ENCODE results near the gene TBC1D10B. TPM values are rescaled to one million over a fixed set of nuclear protein-coding genes. Genes with fewer than 3 reads are reported as not detected.
A peak's percentile ranks its signal among the peaks of the same experiment; 100 is the strongest.

Gene TBC1D10B
- total RNA-seq, result 10 to 100 TPM; 48.0 to 50.7 TPM

DNA sequence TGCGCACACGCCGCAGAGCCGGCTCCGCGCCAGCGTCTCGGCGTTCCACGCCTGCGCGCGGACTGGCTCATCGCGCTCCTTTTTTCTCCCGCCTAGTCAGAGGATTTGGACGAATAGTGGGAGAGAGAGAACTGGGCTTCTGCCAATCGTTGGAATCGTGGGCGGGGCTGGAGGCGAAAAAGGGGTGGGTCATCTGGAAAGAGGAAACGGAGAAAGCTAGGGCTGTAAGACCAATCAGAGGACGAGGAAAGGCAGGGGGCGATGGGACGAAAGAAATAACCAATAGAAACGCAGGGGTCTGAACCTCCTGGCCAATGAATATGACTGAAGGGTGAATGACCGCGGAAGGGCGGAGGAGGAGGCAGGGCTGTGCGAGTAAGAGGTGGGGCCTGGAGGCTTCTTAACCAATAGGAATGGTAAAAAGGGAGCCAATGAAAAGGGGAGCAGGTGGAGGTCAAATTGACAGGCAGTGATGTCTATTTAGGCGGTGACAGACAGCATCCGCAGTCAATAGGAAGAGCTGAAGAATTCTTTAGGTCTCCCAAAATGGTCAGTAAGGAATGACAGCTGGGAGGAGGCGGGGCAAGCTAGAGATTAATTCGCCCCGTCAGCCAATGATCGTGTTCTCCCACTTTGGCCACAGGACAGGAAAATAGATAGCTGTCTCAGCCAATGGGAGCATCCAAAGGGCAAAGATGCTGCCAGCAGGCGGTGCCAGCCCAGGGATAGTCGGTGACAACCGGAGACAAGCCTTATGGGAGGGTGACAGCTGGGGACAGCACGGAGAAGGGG lies at the start of gene TBC1D10B:
Gene TBC1D10B, minus strand, starts transcription at position 39 of the 792 bp plus-strand sequence. CDS start 311 bp downstream, outside the sequence.
- no peaks in the 10 kb centered on the region for H3K9me3 Mint-ChIP-seq
- H3K36me3 Mint-ChIP-seq (ENCODE audit: insufficient read depth in 2 of 2), result peaks cover 1 to 5% of the 10 kb centered on the region in 2 donors
- peak; percentile 99 for DNase-seq
- H3K4me3 Mint-ChIP-seq, result peak within 1 kb of the TSS; percentile 94 to 98
- H3K4me1 Mint-ChIP-seq (ENCODE audit: low read depth), result peaks cover 41% of the 10 kb centered on the region
- peak within 1 kb of the TSS; percentile 97 for H3K27ac Mint-ChIP-seq
- H3K27me3 Mint-ChIP-seq (ENCODE audit: low read depth), result no peaks in the 10 kb centered on the region
- peak; percentile 85 to 87 for ATAC-seq (replicated peaks in 1 of 2)

GRCh38 chr16:30418350-30419181 lies 48.3 kb upstream of the TBC1D10B start:
- Mint-ChIP-seq H3K9me3 (no peaks in the 10 kb centered on the region), H3K27ac (no peak overlapping the region), H3K4me1 (ENCODE audit: low read depth) (peaks cover 32% of the 10 kb centered on the region), H3K36me3 (ENCODE audit: insufficient read depth in 2 of 2) (peaks cover 4 to 21% of the 10 kb centered on the region in 2 donors), H3K27me3 (ENCODE audit: low read depth) (no peaks in the 10 kb centered on the region), H3K4me3 (peak overlapping the region; percentile 64 to 66)
- DNase-seq (no peak), ATAC-seq (replicated peaks in 1 of 2) (no peak)

DNA sequence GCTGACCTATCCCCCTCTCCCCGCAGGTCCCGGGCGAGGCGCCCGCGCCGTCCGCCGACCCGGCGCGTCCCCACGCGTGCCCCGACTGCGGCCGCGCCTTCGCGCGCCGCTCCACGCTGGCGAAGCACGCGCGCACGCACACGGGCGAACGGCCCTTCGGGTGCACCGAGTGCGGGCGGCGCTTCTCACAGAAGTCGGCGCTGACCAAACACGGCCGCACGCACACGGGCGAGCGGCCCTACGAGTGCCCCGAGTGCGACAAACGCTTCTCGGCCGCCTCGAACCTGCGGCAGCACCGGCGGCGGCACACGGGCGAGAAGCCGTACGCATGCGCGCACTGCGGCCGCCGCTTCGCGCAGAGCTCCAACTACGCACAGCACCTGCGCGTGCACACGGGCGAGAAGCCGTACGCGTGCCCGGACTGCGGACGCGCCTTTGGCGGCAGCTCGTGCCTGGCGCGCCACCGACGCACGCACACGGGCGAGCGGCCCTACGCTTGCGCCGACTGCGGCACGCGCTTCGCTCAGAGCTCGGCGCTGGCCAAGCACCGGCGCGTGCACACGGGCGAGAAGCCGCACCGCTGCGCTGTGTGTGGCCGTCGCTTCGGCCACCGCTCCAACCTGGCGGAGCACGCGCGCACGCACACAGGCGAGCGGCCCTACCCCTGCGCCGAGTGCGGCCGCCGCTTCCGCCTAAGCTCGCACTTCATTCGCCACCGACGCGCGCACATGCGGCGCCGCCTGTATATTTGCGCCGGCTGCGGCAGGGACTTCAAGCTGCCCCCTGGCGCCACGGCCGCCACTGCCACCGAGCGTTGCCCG lies 47.4 kb upstream of the TBC1D10B start:
- H3K9me3 Mint-ChIP-seq, result no peaks in the 10 kb centered on the region
- DNase-seq, result peak; percentile 90 to 91
- ATAC-seq (replicated peaks in 1 of 2), result peak; percentile 90 to 95
- peaks cover 34% of the 10 kb centered on the region for H3K4me1 Mint-ChIP-seq (ENCODE audit: low read depth)
- peaks cover 4 to 19% of the 10 kb centered on the region in 2 donors for H3K36me3 Mint-ChIP-seq (ENCODE audit: insufficient read depth in 2 of 2)
- peak overlapping the region; percentile 64 to 66 for H3K4me3 Mint-ChIP-seq
- H3K27ac Mint-ChIP-seq, result no peak overlapping the region
- H3K27me3 Mint-ChIP-seq (ENCODE audit: low read depth), result no peaks in the 10 kb centered on the region

DNA sequence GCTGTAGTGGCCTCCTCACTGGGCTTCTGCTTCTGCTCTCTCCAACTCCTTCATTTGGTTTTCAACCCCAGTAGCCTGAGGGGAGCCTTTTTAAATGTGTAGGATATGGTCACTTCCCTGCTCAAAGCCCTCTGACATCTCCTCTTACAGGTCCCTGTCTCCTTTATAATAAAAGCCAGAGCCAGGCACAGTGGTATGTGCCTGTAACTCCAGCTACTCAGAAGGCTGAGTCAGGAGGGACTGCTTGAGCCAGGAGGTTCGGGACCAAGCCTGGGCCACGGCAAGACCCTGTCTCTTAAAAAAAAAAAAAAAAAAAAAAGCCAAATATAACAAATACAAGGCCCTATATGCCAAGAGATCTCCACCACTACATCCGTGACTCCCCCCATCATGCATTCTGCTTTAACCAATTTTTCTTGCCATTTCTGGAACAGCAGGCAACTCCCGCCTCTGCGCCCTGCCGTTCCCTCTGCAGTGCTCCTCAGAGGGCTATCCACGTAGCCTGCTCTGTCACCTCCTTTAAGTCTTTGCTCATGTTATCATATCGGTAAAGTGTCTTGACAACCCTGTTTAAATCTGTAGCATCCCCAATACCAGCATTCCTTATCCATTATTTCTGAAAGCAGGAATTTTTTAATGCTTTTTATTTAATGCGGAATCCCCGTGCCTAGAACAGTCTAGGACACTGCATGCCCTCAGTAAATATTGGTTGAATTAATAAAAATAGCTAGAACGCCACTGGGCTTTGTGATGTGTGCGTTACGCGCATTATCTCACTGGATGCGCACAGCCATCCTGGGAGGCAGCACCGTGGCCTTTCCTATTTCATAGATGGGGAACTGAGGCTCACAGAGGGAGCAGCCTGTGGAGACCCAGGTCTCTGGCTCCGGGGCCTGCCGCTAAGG lies 46.6 kb upstream of the TBC1D10B start:
- Mint-ChIP-seq H3K27ac (peak overlapping the region; percentile 3), H3K36me3 (ENCODE audit: insufficient read depth in 2 of 2) (peaks cover 3 to 17% of the 10 kb centered on the region in 2 donors), H3K4me1 (ENCODE audit: low read depth) (peaks cover 40% of the 10 kb centered on the region), H3K9me3 (no peaks in the 10 kb centered on the region), H3K4me3 (peak overlapping the region; percentile 27 to 68), H3K27me3 (ENCODE audit: low read depth) (no peaks in the 10 kb centered on the region)
- DNase-seq (no peak), ATAC-seq (replicated peaks in 1 of 2) (no peak)

GRCh38 chr16:30416047-30416603 lies 45.8 kb upstream of the TBC1D10B start:
- Mint-ChIP-seq H3K36me3 (ENCODE audit: insufficient read depth in 2 of 2) (peaks cover 3 to 16% of the 10 kb centered on the region in 2 donors), H3K4me1 (ENCODE audit: low read depth) (peaks cover 41% of the 10 kb centered on the region), H3K4me3 (peak overlapping the region; percentile 5 to 10), H3K27ac (no peak overlapping the region), H3K27me3 (ENCODE audit: low read depth) (no peaks in the 10 kb centered on the region), H3K9me3 (no peaks in the 10 kb centered on the region)
- no peak for ATAC-seq (replicated peaks in 1 of 2)
- no peak for DNase-seq

- ATAC-seq (replicated peaks in 1 of 2) (no peak), DNase-seq (no peak)
- H3K27ac Mint-ChIP-seq, result no peak overlapping the region
- H3K27me3 Mint-ChIP-seq (ENCODE audit: low read depth), result no peaks in the 10 kb centered on the region
- no peaks in the 10 kb centered on the region for H3K9me3 Mint-ChIP-seq
- H3K36me3 Mint-ChIP-seq (ENCODE audit: insufficient read depth in 2 of 2), result peaks cover 4 to 14% of the 10 kb centered on the region in 2 donors
- H3K4me1 Mint-ChIP-seq (ENCODE audit: low read depth), result peaks cover 55% of the 10 kb centered on the region
- no peak overlapping the region for H3K4me3 Mint-ChIP-seq
These were observed 43.9 kb upstream of the TBC1D10B start for GRCh38 chr16:30414159-30414558.

- DNase-seq, result no peak
- Mint-ChIP-seq H3K27me3 (ENCODE audit: low read depth) (no peaks in the 10 kb centered on the region), H3K27ac (peak overlapping the region; percentile 43), H3K4me1 (ENCODE audit: low read depth) (peaks cover 55% of the 10 kb centered on the region), H3K4me3 (no peak overlapping the region), H3K9me3 (no peaks in the 10 kb centered on the region), H3K36me3 (ENCODE audit: insufficient read depth in 2 of 2) (peaks cover 4 to 14% of the 10 kb centered on the region in 2 donors)
- no peak for ATAC-seq (replicated peaks in 1 of 2)
These were observed 43.0 kb upstream of the TBC1D10B start for GRCh38 chr16:30413112-30413806.

- Mint-ChIP-seq H3K4me3 (peak overlapping the region; percentile 95 to 96), H3K36me3 (ENCODE audit: insufficient read depth in 2 of 2) (peaks cover 4 to 14% of the 10 kb centered on the region in 2 donors), H3K4me1 (ENCODE audit: low read depth) (peaks cover 40% of the 10 kb centered on the region), H3K27me3 (ENCODE audit: low read depth) (no peaks in the 10 kb centered on the region), H3K27ac (peak overlapping the region; percentile 63), H3K9me3 (no peaks in the 10 kb centered on the region)
- DNase-seq, result peak; percentile 91 to 95
- ATAC-seq (replicated peaks in 1 of 2), result peak; percentile 40 to 50
These were observed 39.1 kb upstream of the TBC1D10B start for GRCh38 chr16:30409125-30410060.

- DNase-seq, result no peak
- Mint-ChIP-seq H3K9me3 (no peaks in the 10 kb centered on the region), H3K4me3 (peak overlapping the region; percentile 95 to 96), H3K27ac (peak overlapping the region; percentile 63), H3K27me3 (ENCODE audit: low read depth) (no peaks in the 10 kb centered on the region), H3K4me1 (ENCODE audit: low read depth) (peaks cover 34% of the 10 kb centered on the region), H3K36me3 (ENCODE audit: insufficient read depth in 2 of 2) (peaks cover 4 to 10% of the 10 kb centered on the region in 2 donors)
- ATAC-seq (replicated peaks in 1 of 2), result no peak
These were observed 37.7 kb upstream of the TBC1D10B start for GRCh38 chr16:30407804-30408534.

Data from activated T-cell treated with anti-CD3 and anti-CD28 coated beads, Interleukin-2, amount 50 U/mL, for 72 hours (primary cell).